Activated CD8-positive, alpha-beta memory T cell treated with anti-CD3 and anti-CD28 coated beads, Interleukin-2, amount 50 U/mL, for 48 hours (primary cell): ENCODE measurements around the gene CCDC74A.
A peak's percentile ranks its signal among the peaks of the same experiment; 100 is the strongest.
"Not testable (repeated sequence)": the region's sequence is repeated elsewhere in the genome, so short reads cannot be mapped to it uniquely, and the experiment has no call there.

ENCODE experiments used
- DNase-seq: peaks from one replicate; pipeline ENCODE4 v3.0.0-alpha.2; 2020

Gene CCDC74A

DNA sequence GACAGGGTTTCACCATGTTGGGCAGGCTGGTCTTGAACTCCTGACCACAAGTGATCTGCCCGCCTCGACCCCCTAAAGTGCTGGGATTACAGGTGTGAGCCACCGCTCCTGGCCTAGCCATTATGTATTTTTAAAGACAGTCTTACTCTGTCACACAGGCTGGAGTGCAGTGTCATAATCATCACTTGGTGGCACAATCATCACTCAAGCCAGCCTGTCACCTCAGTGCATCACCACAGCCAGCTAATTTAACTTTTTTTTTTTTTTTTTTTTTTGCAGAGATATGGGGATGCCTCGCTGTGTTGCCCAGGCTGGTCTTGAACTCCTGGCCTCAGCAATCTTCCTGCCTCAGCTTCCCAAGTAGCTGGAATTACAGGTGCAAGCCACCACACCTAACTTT, 24.1 kb upstream of the CCDC74A start:
- DNase-seq = not testable (repeated sequence)

DNA sequence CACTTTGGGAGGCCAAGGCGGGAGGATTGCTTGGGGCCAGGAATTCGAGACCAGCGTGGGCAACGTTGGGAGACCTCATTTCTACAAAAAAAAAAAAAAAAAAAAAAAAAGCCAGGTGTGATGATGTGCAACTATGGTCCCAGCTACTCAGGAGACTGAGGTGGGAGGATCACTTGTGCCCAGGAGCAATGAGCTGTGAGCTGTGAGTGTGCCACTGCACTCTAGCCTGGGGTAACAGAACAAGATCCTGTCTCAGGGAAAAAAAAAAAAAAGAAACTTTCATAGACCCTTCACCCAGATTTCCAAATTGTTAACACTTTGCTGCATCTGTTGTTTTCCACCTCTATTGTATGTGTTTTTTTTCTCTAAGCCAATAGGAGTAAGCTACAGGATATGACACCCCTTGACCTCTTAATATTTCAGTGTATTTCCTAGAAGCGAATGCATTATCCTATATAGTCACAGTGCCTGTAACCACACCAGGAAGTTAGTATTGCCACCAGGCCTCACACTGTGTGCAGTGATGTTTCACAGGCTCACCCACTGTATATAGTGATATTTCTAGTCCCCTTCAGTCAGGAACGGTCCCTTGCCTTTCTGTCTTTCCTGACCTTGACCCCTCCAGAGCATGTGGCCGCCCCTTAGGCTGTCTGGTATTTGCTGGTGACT, 23.5 kb upstream of the CCDC74A start:
- not testable (repeated sequence) for DNase-seq

- no peak for DNase-seq
Observed at GRCh38 chr2:131509615-131510014, 18.1 kb upstream of the CCDC74A start.

- not testable (repeated sequence) for DNase-seq
Observed at GRCh38 chr2:131511291-131511968, 16.3 kb upstream of the CCDC74A start.

DNA sequence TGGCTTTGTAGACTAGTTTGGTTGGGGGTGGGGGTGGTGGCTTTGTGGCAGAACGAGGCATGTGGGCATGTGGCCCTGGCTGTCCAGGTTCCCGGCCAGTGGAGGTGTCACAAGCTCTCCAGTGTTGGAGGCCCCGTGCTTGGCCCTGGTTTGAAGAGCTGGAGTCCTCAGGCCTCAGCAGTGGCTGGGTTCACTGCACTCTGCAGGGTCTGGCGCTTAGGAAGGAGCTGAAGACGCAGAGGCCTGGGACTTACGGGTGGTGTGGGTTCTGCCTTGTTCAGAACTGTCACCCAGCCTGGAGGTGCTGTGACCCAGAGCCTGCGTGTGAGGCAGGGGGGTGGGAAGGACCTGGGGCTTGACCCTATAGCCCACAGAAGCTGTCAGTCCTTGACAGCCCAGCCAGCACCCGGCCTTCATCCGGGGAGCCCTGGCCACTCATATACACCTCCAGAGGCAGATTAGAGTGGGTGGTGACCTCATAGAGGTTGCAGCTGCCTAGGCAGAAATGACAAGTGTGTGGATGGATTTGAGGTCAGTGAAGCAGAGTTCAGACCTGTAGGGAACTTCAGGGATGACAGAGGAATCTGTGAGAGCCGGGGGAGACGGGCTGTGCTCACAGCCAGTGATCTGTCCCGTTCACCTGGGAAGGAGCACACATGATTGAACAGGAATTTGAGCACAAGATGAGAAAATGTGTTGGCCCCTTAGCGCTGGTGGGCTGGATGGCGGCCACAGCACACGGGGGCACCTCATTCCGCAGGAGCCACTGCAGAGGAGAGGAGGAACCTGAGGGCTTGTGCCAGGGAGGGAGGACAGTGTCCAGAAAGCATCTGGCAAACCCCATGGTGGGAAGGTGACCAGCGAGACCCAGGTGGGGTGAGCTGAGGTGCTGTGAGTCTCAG, 15.5 kb upstream of the CCDC74A start:
- DNase-seq = not testable (repeated sequence)

GRCh38 chr2:131514408-131515166, 13.1 kb upstream of the CCDC74A start:
- not testable (repeated sequence) for DNase-seq

- DNase-seq = not testable (repeated sequence)
Observed at GRCh38 chr2:131515235-131515634, 12.5 kb upstream of the CCDC74A start.

DNA sequence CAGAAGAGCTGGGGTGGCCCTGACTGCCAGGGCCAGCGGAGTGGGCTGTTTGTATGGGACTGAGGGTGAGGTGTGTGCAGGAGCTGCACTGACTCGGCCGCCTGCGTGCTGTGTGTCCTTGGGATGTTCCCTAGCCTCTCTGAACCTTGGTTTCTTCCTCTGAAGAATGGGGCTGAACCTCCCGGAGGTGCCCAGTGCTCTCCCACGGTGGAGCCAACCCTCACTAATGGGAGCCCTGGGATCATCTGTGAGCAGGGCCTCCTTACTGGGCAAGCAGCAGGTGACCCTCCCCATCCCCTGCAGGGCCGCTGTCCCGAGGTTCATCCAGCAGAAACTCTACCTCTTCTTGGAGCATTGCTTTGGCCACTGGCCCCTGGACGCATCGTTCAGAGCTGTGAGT, 11.7 kb upstream of the CCDC74A start:
- DNase-seq = no peak

DNA sequence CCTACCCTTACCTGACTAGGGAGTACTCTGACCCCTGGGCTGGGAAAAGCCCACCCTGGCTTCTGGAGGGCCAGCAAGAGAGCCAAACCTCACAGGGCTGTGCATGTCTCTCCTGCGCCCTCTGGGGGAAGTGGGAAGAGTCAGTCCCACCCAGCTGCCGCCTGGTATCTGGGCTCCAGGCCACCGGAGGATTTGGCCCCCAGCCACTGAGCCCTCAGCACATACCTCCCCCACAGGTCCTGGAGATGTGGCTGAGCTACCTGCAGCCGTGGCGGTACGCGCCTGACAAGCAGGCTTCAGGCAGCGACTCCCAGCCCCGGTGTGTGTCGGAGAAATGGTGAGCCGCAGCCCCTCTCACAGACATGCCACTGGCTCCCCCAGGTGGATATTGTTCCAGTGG, 11.1 kb upstream of the CCDC74A start:
- DNase-seq = not testable (repeated sequence)

GRCh38 chr2:131517106-131517831, 10.4 kb upstream of the CCDC74A start:
- no peak for DNase-seq

DNA sequence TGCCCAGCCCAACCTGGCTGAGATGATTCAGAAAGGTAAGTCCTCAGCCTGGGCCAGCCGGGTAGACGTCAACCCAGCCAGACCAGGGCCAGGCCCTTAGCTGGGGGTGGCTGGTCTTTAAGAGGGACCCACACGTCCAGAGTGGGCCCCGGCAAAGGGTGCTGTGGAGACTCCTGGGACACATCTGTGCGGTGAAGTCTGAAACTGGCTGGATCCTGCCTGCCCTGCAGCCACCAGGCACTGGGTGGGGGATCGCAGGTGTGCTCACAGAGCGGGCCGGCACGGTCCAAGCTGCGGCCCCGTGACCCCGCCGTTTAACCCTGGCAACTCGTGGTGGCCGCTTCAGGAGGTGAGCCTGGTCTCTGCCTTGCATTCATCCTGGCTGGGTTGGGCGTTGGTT, 9.8 kb upstream of the CCDC74A start:
- DNase-seq = not testable (repeated sequence)

- DNase-seq = not testable (repeated sequence)
Observed at GRCh38 chr2:131518531-131518930, 9.2 kb upstream of the CCDC74A start.

GRCh38 chr2:131519466-131519865, 8.2 kb upstream of the CCDC74A start:
- no peak for DNase-seq

GRCh38 chr2:131519871-131520470, 7.7 kb upstream of the CCDC74A start:
- not testable (repeated sequence) for DNase-seq

DNA sequence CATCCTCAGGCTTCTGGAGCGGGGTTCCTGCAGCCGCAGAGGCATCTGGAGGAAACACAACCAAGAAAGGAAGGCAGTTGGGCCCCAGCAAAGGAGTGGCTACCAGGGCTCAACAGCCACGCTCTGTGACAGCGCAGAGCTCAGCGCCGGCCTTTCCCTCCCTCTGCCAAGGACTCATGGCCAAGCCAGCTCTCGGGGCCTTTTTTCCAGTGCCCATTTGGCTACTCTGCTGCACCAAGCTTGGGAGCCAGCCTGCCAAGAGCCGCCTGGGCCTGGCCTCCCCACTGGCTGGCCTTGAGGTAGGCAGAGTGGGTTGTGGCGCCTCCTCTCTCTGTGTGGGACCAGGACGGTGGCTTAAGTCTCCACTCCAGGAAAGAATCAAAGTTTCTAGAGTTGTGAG, 7.2 kb upstream of the CCDC74A start:
- no peak for DNase-seq

DNA sequence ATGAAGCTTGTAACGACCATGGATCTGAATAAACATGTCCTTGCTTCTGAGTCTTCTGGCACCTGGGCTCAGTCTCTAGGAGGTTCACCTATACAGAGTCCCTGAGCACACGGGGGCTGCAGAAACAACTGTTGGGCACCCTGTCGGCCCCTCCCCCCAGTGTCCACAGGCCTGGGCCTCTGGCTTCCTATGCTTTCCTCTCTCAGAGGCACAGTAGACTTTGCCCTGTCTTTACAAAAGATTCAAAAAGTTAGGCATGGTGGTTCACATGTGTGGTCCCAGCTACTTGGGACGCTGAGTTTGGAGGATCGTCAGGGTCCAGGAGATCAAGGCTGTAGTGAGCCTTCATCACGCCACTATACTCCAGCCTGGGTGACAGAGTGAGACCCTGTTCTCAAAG, 6.2 kb upstream of the CCDC74A start:
- not testable (repeated sequence) for DNase-seq

- DNase-seq = peak; percentile 51
Observed at GRCh38 chr2:131521961-131522781, 5.5 kb upstream of the CCDC74A start.

GRCh38 chr2:131525256-131525655, 2.4 kb upstream of the CCDC74A start:
- peak; percentile 38 for DNase-seq

- peak; percentile 54 for DNase-seq
Observed at GRCh38 chr2:131528981-131529863, 1.5 kb downstream of the CCDC74A start.
